NT2/D1 (cell line): ENCODE results near the gene GNB5.

Source experiments
- YY1 ChIP-seq: IDR thresholded peaks from 2 replicates; pipeline ENCODE4 v1.6.1; 2011; ENCODE audit not compliant: insufficient read length, insufficient read depth
- ZNF274 ChIP-seq: IDR thresholded peaks from 2 replicates; pipeline ENCODE4 v1.6.1; 2011; ENCODE audit warnings: mild to moderate bottlenecking, low read depth, low read length

- TF ChIP-seq ZNF274 (no peak), YY1 (no peak)
Observed at GRCh38 chr15:52158084-52158765, 33.0 kb downstream of the GNB5 start.
